ENCODE data around the gene ACSL4.
"Not testable (repeated sequence)": the region's sequence is repeated elsewhere in the genome, so short reads cannot be mapped to it uniquely, and the experiment has no call there.

Gene ACSL4

DNA sequence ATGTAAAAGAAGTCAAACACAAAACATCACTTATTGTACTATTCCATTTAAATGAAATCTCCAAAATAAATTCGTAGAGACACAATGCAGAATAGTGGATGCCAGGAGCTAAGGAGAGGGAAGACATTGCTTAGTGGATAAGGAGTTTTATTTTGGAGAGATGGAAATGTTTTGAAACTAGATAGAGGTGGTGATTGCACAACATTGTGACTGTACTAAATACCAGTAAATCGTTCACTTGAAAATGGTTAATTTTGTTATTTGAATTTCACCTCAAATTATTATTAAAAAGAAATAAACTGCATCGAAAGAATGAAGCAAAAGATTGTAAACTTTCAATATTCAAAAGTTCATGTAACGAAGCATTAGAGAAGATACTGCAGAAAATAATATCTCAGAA, 9.7 kb upstream of the ACSL4 start:
- Histone ChIP-seq H3K36me3 (ENCODE audit: insufficient read depth, low read length) (no peaks in the 10 kb centered on the region), H3K9me3 (ENCODE audit: control insufficient read depth, insufficient read depth, low read length) (no peaks in the 10 kb centered on the region), H3K9ac (ENCODE audit: low read depth, low read length) (no peak overlapping the region), H3K4me1 (ENCODE audit: insufficient read depth, low read length) (no peaks in the 10 kb centered on the region)

DNA sequence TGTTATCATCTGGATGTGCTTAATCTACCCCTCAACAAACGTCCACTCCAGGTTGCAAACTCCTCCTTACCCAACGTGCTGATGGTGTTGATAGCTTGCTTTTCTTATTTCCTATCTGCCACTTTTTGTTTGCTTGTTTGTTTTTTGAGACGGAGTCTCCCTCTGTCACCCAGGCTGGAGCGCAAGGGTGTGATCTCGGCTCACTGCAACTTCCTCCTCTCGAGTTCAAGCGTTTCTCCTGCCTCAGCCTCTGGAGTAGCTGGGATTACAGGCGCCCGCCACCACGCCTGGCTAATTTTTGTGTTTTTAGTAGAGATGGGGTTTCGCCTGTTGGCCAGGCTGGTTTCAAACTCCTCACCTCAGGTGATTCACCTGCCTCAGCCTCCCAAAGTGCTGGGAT, 7.8 kb upstream of the ACSL4 start:
- H3K9ac ChIP-seq (ENCODE audit: low read depth, low read length); H3K4me1 ChIP-seq (ENCODE audit: insufficient read depth, low read length); H3K36me3 ChIP-seq (ENCODE audit: insufficient read depth, low read length); H3K9me3 ChIP-seq (ENCODE audit: control insufficient read depth, insufficient read depth, low read length): not testable (repeated sequence)

DNA sequence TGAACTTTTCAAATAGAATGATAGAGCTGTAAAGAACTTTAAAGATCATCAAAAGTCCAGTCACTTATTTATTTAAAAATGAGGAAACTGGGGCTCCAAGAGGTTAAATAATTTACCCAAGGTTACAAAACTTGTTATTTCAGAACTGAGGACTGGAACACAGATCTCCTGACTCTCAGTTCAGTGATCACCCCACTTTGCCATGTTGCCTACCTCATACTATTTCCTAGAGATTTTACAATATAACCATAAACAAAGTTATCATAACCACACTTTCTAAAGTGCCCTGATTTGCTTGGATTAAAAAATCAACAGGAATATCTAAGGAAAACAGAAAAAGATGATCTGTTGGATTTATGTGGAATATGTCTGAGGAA, 7.4 kb upstream of the ACSL4 start:
- Histone ChIP-seq H3K4me1 (ENCODE audit: insufficient read depth, low read length) (no peaks in the 10 kb centered on the region), H3K9ac (ENCODE audit: low read depth, low read length) (no peak overlapping the region), H3K9me3 (ENCODE audit: control insufficient read depth, insufficient read depth, low read length) (no peaks in the 10 kb centered on the region), H3K36me3 (ENCODE audit: insufficient read depth, low read length) (no peaks in the 10 kb centered on the region)

DNA sequence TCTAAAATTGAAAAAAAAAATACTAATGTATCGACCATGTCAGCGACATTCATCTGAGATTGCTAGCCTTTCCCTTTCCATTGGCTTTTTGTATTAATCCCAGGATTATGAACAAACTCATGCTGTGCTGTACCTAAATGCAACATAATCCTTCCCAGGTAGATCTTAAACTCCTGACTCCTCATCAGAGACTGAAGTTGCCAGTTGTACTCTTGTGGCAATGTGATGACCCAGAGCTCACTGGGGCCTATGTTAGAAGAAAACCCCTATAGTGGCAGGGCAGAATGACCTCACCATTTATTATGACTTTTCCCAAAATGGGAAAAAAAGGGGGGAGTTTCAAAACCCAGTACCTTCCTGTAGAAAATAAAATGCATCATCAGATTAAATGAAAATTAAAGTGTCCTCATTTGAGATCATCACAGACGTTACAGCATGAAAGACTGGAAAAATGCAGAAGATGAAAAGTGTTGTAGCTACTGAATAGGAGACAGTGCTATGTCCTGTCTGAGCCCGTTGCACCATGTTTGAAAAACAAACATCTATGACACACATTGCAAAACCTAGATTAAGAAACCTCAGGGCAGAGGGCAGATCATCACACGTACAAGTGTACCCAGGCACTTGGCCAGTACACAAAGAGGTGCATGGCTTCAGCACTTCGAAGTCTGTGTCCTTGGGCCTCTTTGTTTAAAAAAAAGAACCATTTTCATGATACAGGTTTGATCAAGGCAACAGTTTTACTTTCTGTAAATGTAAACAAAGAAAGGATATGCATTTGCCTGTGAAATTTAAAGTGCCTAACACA, 6.8 kb upstream of the ACSL4 start:
- Histone ChIP-seq H3K9ac (ENCODE audit: low read depth, low read length) (no peak overlapping the region), H3K9me3 (ENCODE audit: control insufficient read depth, insufficient read depth, low read length) (no peaks in the 10 kb centered on the region), H3K4me1 (ENCODE audit: insufficient read depth, low read length) (no peaks in the 10 kb centered on the region), H3K36me3 (ENCODE audit: insufficient read depth, low read length) (no peaks in the 10 kb centered on the region)

DNA sequence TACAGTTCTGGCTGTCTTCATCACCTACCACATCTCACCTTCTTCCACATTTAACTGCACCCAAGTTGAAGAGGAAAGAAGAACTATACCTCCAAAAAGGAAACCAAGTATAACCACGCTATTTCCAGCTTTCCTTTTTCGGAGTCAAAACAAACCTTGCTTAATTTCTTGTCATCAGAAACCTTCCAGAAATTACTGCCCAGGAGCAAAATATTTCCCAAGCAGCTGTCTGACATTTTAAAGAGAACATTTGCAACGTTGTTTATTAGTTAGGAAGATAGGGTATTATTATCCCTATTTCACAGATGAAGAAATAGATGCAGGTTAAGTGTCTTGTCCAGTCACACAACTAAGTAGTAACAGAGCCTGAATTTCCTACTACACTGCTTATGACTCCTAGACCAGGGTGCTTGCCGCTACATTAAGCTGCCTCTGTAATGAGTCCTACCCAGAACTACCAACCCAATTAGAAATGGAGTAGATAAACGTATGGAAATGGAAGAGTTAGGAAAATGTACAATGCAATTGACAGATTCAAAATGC, 2.2 kb upstream of the ACSL4 start:
- Histone ChIP-seq H3K4me1 (ENCODE audit: insufficient read depth, low read length) (peaks cover 4% of the 10 kb centered on the region; the same call in 1 of the 2 replicates), H3K9me3 (ENCODE audit: control insufficient read depth, insufficient read depth, low read length) (no peaks in the 10 kb centered on the region)

DNA sequence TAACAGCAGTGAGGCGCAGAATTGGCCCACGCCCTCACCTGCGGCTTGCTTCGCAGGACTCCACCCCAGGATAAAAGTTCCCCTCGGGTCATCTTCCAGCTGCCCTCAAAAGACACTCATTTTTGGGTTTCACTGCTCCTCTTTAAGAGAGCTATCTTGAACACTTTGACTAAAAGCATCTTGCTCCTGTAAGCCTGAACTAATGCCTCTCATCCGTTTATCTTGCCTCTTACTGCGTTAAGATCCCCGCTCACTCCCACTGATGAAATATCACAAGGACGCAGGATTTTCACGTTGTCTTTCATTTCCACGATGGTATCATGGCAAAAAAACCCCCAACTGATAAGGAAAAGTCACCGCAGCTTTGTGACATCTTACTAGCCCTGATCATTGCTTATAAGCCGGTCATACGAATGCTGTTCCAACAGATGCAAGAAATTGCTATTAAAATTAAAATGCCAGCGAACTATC, 591 bp upstream of the ACSL4 start:
- peaks cover 4% of the 10 kb centered on the region; the same call in 1 of the 2 replicates for H3K4me1 ChIP-seq (ENCODE audit: insufficient read depth, low read length)
- no peaks in the 10 kb centered on the region for H3K36me3 ChIP-seq (ENCODE audit: insufficient read depth, low read length)
- peak overlapping the region; percentile 88 for H3K9ac ChIP-seq (ENCODE audit: low read depth, low read length)
- H3K9me3 ChIP-seq (ENCODE audit: control insufficient read depth, insufficient read depth, low read length), result no peaks in the 10 kb centered on the region

More for the DNA sequence above, 2.2 kb upstream of the ACSL4 start:
- Histone ChIP-seq H3K9ac (ENCODE audit: low read depth, low read length) (no peak overlapping the region), H3K36me3 (ENCODE audit: insufficient read depth, low read length) (no peaks in the 10 kb centered on the region)

DNA sequence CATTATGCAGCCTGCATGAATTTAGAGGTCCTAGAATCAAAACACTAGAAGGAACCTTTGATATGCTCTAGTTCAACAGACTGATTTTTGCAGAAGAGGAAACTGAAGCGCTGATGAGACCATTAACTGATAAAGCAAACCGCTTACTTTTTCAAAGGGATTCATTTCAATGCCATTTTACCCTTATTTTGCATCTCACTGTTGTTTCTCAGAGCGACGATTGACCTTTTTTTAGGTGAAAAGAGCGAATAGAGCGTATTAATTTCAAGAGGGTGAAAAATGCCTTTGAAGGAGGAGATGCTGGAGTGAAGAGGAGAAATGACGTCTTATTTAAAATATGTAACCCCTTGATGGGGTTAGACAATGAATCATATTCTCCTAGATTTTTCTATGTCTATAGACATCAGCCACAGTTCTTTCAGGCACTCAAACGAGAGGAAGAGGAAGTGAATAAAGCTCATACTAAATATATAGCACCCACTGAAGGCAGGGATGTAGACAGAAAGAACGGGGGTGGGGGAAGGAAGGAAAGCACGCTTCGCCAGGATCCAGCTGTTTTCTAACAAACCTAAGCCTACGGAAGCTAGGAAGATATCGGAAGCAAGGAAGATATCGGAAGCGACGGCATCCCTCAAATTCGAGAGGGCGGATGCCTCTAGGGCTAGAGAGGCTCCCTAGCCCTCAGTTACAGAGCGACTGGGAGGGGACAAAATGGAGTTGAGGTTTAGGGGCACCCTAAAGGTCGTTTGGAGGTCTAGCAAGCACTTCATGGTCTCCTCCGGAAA, 848 bp downstream of the ACSL4 start:
- Histone ChIP-seq H3K4me1 (ENCODE audit: insufficient read depth, low read length) (peaks cover 8% of the 10 kb centered on the region), H3K9ac (ENCODE audit: low read depth, low read length) (peak overlapping the region; percentile 88), H3K9me3 (ENCODE audit: control insufficient read depth, insufficient read depth, low read length) (no peaks in the 10 kb centered on the region), H3K36me3 (ENCODE audit: insufficient read depth, low read length) (no peaks in the 10 kb centered on the region)

DNA sequence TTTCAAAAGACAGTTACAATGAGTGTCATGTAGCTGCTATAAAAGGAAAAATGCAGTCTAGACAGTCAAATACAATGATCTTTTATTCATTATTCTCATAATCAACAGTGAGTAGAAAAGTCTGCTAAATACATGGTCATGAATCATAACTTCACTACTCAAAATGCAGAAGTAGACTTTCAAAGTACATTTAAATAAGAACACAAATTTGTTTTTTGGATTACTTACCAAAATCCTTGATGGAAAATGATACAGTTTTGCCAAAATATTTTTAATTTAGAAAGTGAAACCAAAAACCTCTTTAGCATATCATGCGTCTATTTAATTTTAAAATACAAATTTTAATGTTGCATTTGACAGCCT, 4.9 kb downstream of the ACSL4 start:
- H3K4me1 ChIP-seq (ENCODE audit: insufficient read depth, low read length), result peaks cover 6% of the 10 kb centered on the region
- no peaks in the 10 kb centered on the region for H3K9me3 ChIP-seq (ENCODE audit: control insufficient read depth, insufficient read depth, low read length)
- H3K36me3 ChIP-seq (ENCODE audit: insufficient read depth, low read length), result no peaks in the 10 kb centered on the region
- H3K9ac ChIP-seq (ENCODE audit: low read depth, low read length), result no peak overlapping the region

DNA sequence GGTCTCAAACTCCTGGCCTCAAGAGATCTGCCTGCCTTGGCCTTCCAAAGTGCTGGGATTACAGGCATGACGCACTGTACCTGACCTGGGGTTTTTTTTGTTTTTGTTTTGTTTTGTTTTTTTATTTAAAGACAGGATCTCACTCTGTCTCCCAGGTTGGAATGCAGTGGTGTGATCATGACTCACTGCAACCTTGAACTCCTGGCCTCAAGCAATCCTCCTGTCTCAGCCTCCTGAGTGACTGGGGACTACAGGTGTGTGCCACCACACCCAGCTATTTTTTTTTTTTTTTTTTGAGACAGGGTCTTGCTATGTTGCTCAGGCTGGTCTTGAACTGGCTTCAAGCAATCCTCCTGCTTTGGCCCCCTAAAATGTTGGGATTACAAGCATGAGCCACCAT, 8.1 kb downstream of the ACSL4 start:
- not testable (repeated sequence) for H3K4me1 ChIP-seq (ENCODE audit: insufficient read depth, low read length); H3K9me3 ChIP-seq (ENCODE audit: control insufficient read depth, insufficient read depth, low read length); H3K9ac ChIP-seq (ENCODE audit: low read depth, low read length); H3K36me3 ChIP-seq (ENCODE audit: insufficient read depth, low read length)

DNA sequence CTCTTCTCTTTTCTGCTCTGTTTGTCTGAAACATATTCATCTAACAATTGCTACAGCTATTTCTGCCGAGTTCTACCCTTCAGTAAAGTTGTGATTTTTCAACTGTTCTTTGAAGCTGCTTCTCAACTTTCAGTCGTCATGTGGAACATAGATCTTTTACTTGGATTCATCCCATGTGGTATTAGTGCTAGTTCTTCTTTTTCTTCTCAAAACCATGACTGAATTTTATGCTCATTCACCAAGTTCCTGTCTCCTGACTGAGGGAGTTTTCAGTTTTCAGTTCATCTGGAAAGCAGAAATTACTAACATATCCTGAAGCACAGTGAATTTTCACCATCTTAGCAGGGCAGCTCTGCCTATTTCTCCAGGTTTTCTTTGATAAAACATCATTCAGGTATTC, 12.1 kb downstream of the ACSL4 start:
- H3K36me3 ChIP-seq (ENCODE audit: insufficient read depth, low read length), result no peaks in the 10 kb centered on the region
- H3K4me1 ChIP-seq (ENCODE audit: insufficient read depth, low read length), result peaks cover 3% of the 10 kb centered on the region
- H3K9ac ChIP-seq (ENCODE audit: low read depth, low read length), result no peak overlapping the region
- H3K9me3 ChIP-seq (ENCODE audit: control insufficient read depth, insufficient read depth, low read length), result no peaks in the 10 kb centered on the region

DNA sequence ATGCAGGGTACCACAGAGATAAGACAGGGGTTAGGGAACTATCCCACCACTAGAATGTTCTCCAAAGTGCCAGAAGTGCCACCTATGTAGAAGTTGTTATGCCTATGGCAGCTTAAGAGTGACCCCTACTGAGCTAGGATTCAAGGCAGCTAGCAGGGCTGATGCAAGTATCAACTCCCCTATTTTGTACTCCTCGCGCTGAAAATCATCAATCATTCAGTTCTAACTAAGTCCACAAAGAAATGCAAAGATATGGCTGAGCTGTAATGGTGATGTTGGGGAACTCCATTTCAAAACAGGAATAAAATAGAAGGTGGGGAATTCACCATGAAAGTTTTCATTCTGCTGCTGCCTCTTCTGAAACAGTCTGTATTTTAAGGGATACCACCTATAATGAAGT, 13.8 kb downstream of the ACSL4 start:
- H3K9ac ChIP-seq (ENCODE audit: low read depth, low read length), result no peak overlapping the region

DNA sequence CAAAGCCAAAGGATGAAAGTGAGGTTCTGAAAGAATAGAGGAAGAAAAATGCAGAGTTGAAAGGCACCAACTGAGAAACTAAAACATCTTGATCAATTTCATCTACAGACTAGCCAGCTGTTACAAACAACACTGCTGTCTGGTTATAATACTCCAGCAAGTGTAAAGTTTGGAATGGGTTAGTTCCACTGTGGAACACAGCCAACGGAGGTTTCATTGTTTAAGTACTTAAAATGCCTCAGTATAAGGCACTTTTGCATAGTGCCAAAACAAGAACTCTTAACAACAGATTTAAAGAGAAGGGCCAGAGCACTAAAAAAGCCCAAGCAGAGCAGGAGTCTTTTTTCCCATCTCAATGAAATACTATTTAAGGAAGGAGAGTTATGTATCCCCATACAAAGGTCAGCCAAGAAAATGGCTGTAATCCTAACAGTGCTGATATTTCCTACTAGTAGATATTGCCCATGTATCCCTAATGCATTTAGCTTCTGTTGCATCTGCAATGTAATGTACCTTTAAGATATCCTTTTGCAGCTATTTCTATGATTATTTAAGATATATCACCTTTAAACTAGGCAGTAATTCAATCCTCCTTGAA, 16.5 kb downstream of the ACSL4 start:
- no peaks in the 10 kb centered on the region for H3K36me3 ChIP-seq (ENCODE audit: insufficient read depth, low read length)
- no peaks in the 10 kb centered on the region for H3K9me3 ChIP-seq (ENCODE audit: control insufficient read depth, insufficient read depth, low read length)
- no peak overlapping the region for H3K9ac ChIP-seq (ENCODE audit: low read depth, low read length)
- H3K4me1 ChIP-seq (ENCODE audit: insufficient read depth, low read length), result peaks cover 3% of the 10 kb centered on the region; the same call in 1 of the 2 replicates

More for the DNA sequence above, 13.8 kb downstream of the ACSL4 start:
- Histone ChIP-seq H3K36me3 (ENCODE audit: insufficient read depth, low read length) (no peaks in the 10 kb centered on the region), H3K9me3 (ENCODE audit: control insufficient read depth, insufficient read depth, low read length) (no peaks in the 10 kb centered on the region), H3K4me1 (ENCODE audit: insufficient read depth, low read length) (peaks cover 3% of the 10 kb centered on the region)

DNA sequence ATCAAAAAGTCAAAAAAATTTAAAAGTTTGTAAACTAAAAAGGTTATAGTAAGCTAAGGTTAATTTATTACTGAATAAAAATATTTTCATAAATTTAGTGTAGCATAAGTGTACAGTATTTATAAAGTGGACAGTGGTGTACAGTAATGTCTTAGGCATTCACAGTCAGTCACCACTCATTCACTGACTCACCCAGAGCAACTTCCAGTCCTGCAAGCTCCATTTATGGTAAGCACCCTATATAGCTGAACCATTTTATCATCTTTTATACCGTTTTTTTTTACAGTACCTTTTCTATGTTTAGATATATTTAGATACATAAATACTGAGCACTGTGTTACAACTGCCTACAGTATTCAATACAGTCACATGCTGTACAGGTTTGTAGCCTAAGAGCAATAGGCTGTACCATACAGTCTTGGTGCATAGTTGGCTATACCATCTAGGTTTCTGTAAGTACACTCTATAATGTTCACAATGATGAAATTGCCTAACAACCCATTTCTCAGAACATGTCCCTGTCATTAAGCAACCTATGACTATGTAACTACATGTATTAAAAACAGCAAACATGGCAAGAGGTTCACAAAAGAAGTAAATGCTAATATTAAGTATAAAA, 18.6 kb downstream of the ACSL4 start:
- H3K9me3 ChIP-seq (ENCODE audit: control insufficient read depth, insufficient read depth, low read length), result no peaks in the 10 kb centered on the region
- H3K4me1 ChIP-seq (ENCODE audit: insufficient read depth, low read length), result no peaks in the 10 kb centered on the region; the same call in 1 of the 2 replicates
- no peak overlapping the region for H3K9ac ChIP-seq (ENCODE audit: low read depth, low read length)
- no peaks in the 10 kb centered on the region for H3K36me3 ChIP-seq (ENCODE audit: insufficient read depth, low read length)

DNA sequence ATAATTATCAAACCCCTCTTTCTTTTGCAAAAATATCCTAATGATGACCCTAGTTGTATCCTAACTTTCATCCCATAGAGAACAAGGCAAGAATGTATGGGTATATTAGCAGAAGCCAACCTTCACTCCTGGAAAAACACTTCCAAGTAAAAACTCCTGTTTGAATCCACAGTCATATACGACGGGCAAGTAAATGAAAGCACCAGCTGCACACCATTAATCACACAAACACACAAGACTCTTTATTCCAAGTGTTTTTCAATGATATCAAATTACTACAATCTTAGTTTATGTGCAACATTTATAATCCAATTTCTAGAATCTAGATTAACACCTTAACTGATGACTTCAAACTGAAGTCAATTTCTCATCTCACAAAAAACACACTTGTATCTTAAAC, 22.9 kb downstream of the ACSL4 start:
- Histone ChIP-seq H3K9me3 (ENCODE audit: control insufficient read depth, insufficient read depth, low read length) (no peaks in the 10 kb centered on the region), H3K4me1 (ENCODE audit: insufficient read depth, low read length) (no peaks in the 10 kb centered on the region), H3K36me3 (ENCODE audit: insufficient read depth, low read length) (no peaks in the 10 kb centered on the region)

More for the DNA sequence above, 22.9 kb downstream of the ACSL4 start:
- H3K9ac ChIP-seq (ENCODE audit: low read depth, low read length), result no peak overlapping the region

Data from ES-I3 (cell line).